22Rv1 (cell line): ENCODE data around the gene AGAP2.

Experiments used
- ZFX ChIP-seq: fragments of 450-650 bp; IDR thresholded peaks from 2 replicates; pipeline ENCODE4 v1.6.1; 2017; ENCODE audit warnings: antibody characterized with exemption, borderline replicate concordance
- TF ChIP-seq, protein P1 (sequence below): fragments of 450-650 bp; IDR thresholded peaks from 2 replicates; pipeline ENCODE4 v1.5.1; 2017; ENCODE audit warnings: mild to moderate bottlenecking

DNA sequence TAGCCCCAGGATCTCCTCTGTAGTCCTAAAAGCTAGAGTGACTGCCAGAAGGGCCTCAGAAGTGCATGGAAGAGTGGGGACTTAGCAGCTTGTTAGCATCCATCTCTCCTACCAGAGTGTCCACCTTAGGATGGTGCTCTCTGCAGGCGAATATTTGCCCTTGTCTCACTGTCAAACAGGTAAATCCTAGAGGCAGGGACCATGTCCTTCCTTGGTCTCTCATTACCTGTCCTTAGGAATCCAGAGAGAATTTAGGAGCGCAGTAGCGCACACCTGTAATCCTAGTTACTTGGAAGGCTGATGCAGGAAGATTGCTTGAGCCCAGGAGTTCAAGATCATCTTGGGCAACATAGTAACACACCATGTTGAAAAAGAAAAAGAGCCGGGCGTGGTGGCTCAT, 21.4 kb downstream of the AGAP2 start:
- TF ChIP-seq, protein P1, sequence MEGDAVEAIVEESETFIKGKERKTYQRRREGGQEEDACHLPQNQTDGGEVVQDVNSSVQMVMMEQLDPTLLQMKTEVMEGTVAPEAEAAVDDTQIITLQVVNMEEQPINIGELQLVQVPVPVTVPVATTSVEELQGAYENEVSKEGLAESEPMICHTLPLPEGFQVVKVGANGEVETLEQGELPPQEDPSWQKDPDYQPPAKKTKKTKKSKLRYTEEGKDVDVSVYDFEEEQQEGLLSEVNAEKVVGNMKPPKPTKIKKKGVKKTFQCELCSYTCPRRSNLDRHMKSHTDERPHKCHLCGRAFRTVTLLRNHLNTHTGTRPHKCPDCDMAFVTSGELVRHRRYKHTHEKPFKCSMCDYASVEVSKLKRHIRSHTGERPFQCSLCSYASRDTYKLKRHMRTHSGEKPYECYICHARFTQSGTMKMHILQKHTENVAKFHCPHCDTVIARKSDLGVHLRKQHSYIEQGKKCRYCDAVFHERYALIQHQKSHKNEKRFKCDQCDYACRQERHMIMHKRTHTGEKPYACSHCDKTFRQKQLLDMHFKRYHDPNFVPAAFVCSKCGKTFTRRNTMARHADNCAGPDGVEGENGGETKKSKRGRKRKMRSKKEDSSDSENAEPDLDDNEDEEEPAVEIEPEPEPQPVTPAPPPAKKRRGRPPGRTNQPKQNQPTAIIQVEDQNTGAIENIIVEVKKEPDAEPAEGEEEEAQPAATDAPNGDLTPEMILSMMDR = no peak
- TF ChIP-seq ZFX = no peak
